ENCODE data around the gene SPARCL1.
"Not testable (repeated sequence)": the region's sequence is repeated elsewhere in the genome, so short reads cannot be mapped to it uniquely, and the experiment has no call there.

SPARCL1 gene

GRCh38 chr4:87481377-87481776 lies 47.8 kb downstream of the SPARCL1 start:
- Histone ChIP-seq H3K4me3 (ENCODE audit: low read length) (no peak overlapping the region), H3K9ac (ENCODE audit: low read depth, low read length) (no peak overlapping the region; the same call in 1 of the 2 replicates), H3K36me3 (ENCODE audit: insufficient read depth, low read length) (no peaks in the 10 kb centered on the region), H3K27ac (ENCODE audit: low read depth, low read length) (no peak overlapping the region), H3K27me3 (ENCODE audit: insufficient read depth, low read length) (no peaks in the 10 kb centered on the region), H3K4me1 (ENCODE audit: insufficient read depth, low read length) (peaks cover 27% of the 10 kb centered on the region), H3K9me3 (ENCODE audit: insufficient read depth, low read depth, low read length) (no peaks in the 10 kb centered on the region)

DNA sequence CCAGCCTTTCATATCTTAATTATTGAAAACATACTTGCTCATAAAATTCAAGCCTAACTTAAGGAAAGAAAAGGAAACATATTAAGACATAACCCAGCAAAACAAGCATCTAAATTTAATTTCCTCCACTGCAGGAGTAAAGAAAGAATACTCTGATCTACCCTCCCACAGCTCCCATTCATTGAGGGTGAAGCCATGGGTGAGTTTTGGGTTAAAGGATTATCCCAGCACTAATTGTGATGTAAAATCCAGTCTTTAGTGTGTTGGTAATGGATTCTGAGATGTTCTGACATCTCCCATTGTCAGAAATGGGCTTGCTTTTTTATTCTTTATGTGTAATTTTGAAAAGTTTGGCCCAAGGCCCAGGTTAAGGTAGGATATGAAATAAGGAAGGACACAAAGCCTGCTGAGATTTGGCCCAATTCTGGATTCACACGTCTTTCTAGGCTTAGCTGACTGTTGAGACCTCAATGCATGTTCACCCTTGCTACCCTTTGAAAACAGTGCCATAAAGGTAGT lies 50.4 kb downstream of the SPARCL1 start:
- WGBS = 54% methylated on average over 1 of the region's 1 CpG
- peak overlapping the region; percentile 48; the same call in 1 of the 2 replicates for H3K27ac ChIP-seq (ENCODE audit: low read depth, low read length)

DNA sequence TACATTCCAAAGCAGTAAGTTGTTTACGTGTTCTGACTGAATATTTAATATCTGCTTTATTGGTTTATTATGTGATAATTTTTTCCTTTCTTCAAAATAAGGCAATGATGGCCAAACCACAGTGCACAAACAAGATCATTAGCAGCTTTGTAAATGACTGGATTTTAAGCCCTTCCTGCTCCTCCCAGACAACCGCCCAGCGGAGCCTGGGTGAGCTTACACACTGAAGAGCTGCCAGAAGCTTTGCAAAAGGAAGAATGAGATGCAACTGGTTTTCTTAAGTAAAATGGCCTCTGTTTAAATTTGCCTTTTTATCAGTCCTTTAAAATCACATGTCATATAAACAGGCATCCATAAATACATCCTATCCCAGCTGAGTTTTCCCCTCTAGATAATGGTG lies 52.2 kb downstream of the SPARCL1 start:
- peaks cover 28% of the 10 kb centered on the region for H3K4me1 ChIP-seq (ENCODE audit: insufficient read depth, low read length)
- H3K27me3 ChIP-seq (ENCODE audit: insufficient read depth, low read length) = no peaks in the 10 kb centered on the region
- H3K36me3 ChIP-seq (ENCODE audit: insufficient read depth, low read length) = no peaks in the 10 kb centered on the region
- H3K9me3 ChIP-seq (ENCODE audit: insufficient read depth, low read depth, low read length) = no peaks in the 10 kb centered on the region
- H3K27ac ChIP-seq (ENCODE audit: low read depth, low read length) = no peak overlapping the region
- WGBS = 94% methylated on average over 2 of the region's 3 CpGs
- H3K9ac ChIP-seq (ENCODE audit: low read depth, low read length) = no peak overlapping the region
- no peak overlapping the region for H3K4me3 ChIP-seq (ENCODE audit: low read length)

More for the DNA sequence above, 50.4 kb downstream of the SPARCL1 start:
- no peaks in the 10 kb centered on the region for H3K9me3 ChIP-seq (ENCODE audit: insufficient read depth, low read depth, low read length)
- H3K4me3 ChIP-seq (ENCODE audit: low read length) = no peak overlapping the region
- no peaks in the 10 kb centered on the region for H3K27me3 ChIP-seq (ENCODE audit: insufficient read depth, low read length)
- H3K4me1 ChIP-seq (ENCODE audit: insufficient read depth, low read length) = peaks cover 28% of the 10 kb centered on the region
- H3K9ac ChIP-seq (ENCODE audit: low read depth, low read length) = no peak overlapping the region
- H3K36me3 ChIP-seq (ENCODE audit: insufficient read depth, low read length) = no peaks in the 10 kb centered on the region

- WGBS = 94% methylated on average over 6 of the region's 6 CpGs
- H3K27ac ChIP-seq (ENCODE audit: low read depth, low read length) = no peak overlapping the region
- no peaks in the 10 kb centered on the region for H3K36me3 ChIP-seq (ENCODE audit: insufficient read depth, low read length)
- no peak overlapping the region for H3K9ac ChIP-seq (ENCODE audit: low read depth, low read length)
- H3K4me3 ChIP-seq (ENCODE audit: low read length) = no peak overlapping the region
- H3K9me3 ChIP-seq (ENCODE audit: insufficient read depth, low read depth, low read length) = no peaks in the 10 kb centered on the region
- peaks cover 2% of the 10 kb centered on the region; the same call in 1 of the 2 replicates for H3K4me1 ChIP-seq (ENCODE audit: insufficient read depth, low read length)
- H3K27me3 ChIP-seq (ENCODE audit: insufficient read depth, low read length) = no peaks in the 10 kb centered on the region
Observed at GRCh38 chr4:87469390-87469789, 59.8 kb downstream of the SPARCL1 start.

DNA sequence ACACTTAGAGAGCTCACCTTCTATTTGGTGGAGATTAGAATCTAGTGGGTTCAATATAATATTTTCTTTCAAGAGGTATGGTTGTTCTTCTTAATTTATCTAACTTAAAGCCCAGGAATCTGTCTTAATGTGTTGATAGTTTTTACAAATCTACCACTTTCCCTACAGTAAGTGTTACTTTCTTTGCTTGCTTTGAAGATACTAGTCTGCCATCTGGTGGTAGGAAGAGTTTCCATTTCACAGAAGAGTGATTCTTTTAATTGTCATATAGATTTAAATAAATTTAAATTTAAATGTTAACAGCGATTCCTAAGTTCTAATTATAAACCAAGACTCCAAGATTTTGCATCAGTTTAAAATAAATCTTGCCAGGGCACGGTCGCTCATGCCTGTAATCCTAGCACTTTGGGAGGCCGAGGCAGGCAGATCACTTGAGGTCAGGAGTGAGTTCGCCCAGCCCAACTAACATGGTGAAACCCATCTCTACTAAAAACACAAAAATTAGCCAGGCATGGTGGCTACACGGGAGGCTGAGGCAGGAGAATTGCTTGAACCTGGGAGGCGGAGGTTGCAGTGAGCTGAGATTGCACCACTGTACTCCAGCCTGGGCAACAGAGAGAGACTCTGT lies 63.3 kb downstream of the SPARCL1 start:
- H3K4me1 ChIP-seq (ENCODE audit: insufficient read depth, low read length) = peaks cover 11% of the 10 kb centered on the region; the same call in 1 of the 2 replicates
- H3K36me3 ChIP-seq (ENCODE audit: insufficient read depth, low read length) = no peaks in the 10 kb centered on the region
- WGBS = 62% methylated on average over 7 of the region's 7 CpGs
- H3K27ac ChIP-seq (ENCODE audit: low read depth, low read length) = no peak overlapping the region
- H3K9me3 ChIP-seq (ENCODE audit: insufficient read depth, low read depth, low read length) = no peaks in the 10 kb centered on the region
- no peak overlapping the region for H3K4me3 ChIP-seq (ENCODE audit: low read length)
- H3K9ac ChIP-seq (ENCODE audit: low read depth, low read length) = no peak overlapping the region
- H3K27me3 ChIP-seq (ENCODE audit: insufficient read depth, low read length) = no peaks in the 10 kb centered on the region

DNA sequence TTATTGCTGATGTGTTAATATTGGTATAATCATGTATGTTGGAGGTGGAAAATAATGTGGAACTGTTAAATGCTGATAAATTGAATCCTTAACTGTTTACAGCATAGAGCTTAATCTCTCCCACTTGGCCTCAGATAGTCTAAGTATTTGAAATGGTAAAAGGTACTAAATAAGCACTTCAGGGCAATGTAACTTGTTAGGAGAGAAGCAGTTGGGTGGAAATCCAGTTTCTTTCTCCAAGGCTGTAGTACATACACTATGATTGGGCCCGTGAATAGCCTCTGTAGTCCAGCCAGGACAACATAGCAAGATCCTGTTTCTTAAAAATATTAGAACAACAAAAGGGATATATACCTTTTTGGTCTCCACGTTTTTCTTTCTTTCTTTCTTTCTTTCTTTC lies 67.1 kb downstream of the SPARCL1 start:
- Histone ChIP-seq H3K9ac (ENCODE audit: low read depth, low read length) (no peak overlapping the region), H3K4me3 (ENCODE audit: low read length) (no peak overlapping the region), H3K9me3 (ENCODE audit: insufficient read depth, low read depth, low read length) (no peaks in the 10 kb centered on the region), H3K27me3 (ENCODE audit: insufficient read depth, low read length) (no peaks in the 10 kb centered on the region), H3K27ac (ENCODE audit: low read depth, low read length) (no peak overlapping the region), H3K4me1 (ENCODE audit: insufficient read depth, low read length) (peaks cover 12% of the 10 kb centered on the region; the same call in 1 of the 2 replicates), H3K36me3 (ENCODE audit: insufficient read depth, low read length) (peaks cover 18% of the 10 kb centered on the region)
- 94% methylated on average over 1 of the region's 2 CpGs for WGBS

GRCh38 chr4:87461281-87461700 lies 67.9 kb downstream of the SPARCL1 start:
- Histone ChIP-seq H3K4me1 (ENCODE audit: insufficient read depth, low read length) (peaks cover 12% of the 10 kb centered on the region; the same call in 1 of the 2 replicates), H3K27me3 (ENCODE audit: insufficient read depth, low read length) (no peaks in the 10 kb centered on the region), H3K9ac (ENCODE audit: low read depth, low read length) (no peak overlapping the region), H3K9me3 (ENCODE audit: insufficient read depth, low read depth, low read length) (no peaks in the 10 kb centered on the region), H3K27ac (ENCODE audit: low read depth, low read length) (no peak overlapping the region), H3K4me3 (ENCODE audit: low read length) (no peak overlapping the region), H3K36me3 (ENCODE audit: insufficient read depth, low read length) (peaks cover 18% of the 10 kb centered on the region)

- H3K4me1 ChIP-seq (ENCODE audit: insufficient read depth, low read length) = peaks cover 13% of the 10 kb centered on the region; the same call in 1 of the 2 replicates
- H3K27me3 ChIP-seq (ENCODE audit: insufficient read depth, low read length) = no peaks in the 10 kb centered on the region
- H3K9me3 ChIP-seq (ENCODE audit: insufficient read depth, low read depth, low read length) = no peaks in the 10 kb centered on the region
- H3K9ac ChIP-seq (ENCODE audit: low read depth, low read length) = no peak overlapping the region
- H3K27ac ChIP-seq (ENCODE audit: low read depth, low read length) = no peak overlapping the region
- peaks cover 31% of the 10 kb centered on the region for H3K36me3 ChIP-seq (ENCODE audit: insufficient read depth, low read length)
- WGBS = 90% methylated on average over 2 of the region's 4 CpGs
- no peak overlapping the region for H3K4me3 ChIP-seq (ENCODE audit: low read length)
Observed at GRCh38 chr4:87458913-87459312, 70.3 kb downstream of the SPARCL1 start.

DNA sequence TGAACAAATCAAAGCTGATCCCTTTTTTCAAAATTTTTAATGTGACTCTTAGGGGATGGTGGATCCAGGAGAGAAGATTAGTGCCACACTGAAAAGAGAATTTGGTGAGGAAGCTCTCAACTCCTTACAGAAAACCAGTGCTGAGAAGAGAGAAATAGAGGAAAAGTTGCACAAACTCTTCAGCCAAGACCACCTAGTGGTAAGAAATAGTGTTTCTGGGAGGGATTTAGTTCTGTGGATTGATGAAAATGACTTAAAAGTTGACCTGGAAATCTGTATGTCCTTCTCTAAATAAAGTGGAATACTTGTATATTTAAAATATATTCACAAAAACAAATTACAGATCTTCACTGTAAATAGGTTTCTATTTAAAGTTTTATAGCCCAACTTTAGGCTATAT lies 77.6 kb downstream of the SPARCL1 start:
- Histone ChIP-seq H3K27ac (ENCODE audit: low read depth, low read length) (no peak overlapping the region), H3K9ac (ENCODE audit: low read depth, low read length) (no peak overlapping the region), H3K4me1 (ENCODE audit: insufficient read depth, low read length) (peaks cover 3% of the 10 kb centered on the region; the same call in 1 of the 2 replicates), H3K27me3 (ENCODE audit: insufficient read depth, low read length) (no peaks in the 10 kb centered on the region), H3K4me3 (ENCODE audit: low read length) (no peak overlapping the region), H3K9me3 (ENCODE audit: insufficient read depth, low read depth, low read length) (no peaks in the 10 kb centered on the region), H3K36me3 (ENCODE audit: insufficient read depth, low read length) (peaks cover 51% of the 10 kb centered on the region)

- not testable (repeated sequence) for H3K27ac ChIP-seq (ENCODE audit: low read depth, low read length); H3K4me1 ChIP-seq (ENCODE audit: insufficient read depth, low read length); H3K4me3 ChIP-seq (ENCODE audit: low read length); H3K9me3 ChIP-seq (ENCODE audit: insufficient read depth, low read depth, low read length); H3K9ac ChIP-seq (ENCODE audit: low read depth, low read length); H3K27me3 ChIP-seq (ENCODE audit: insufficient read depth, low read length)
- WGBS = 98% methylated on average over 6 of the region's 6 CpGs
- peaks cover 67% of the 10 kb centered on the region for H3K36me3 ChIP-seq (ENCODE audit: insufficient read depth, low read length)
Observed at GRCh38 chr4:87446375-87446774, 82.8 kb downstream of the SPARCL1 start.

GRCh38 chr4:87445964-87446363 lies 83.2 kb downstream of the SPARCL1 start:
- Histone ChIP-seq H3K4me1 (ENCODE audit: insufficient read depth, low read length) (no peaks in the 10 kb centered on the region), H3K27me3 (ENCODE audit: insufficient read depth, low read length) (no peaks in the 10 kb centered on the region), H3K27ac (ENCODE audit: low read depth, low read length) (no peak overlapping the region), H3K4me3 (ENCODE audit: low read length) (no peak overlapping the region), H3K36me3 (ENCODE audit: insufficient read depth, low read length) (peaks cover 67% of the 10 kb centered on the region), H3K9me3 (ENCODE audit: insufficient read depth, low read depth, low read length) (no peaks in the 10 kb centered on the region), H3K9ac (ENCODE audit: low read depth, low read length) (no peak overlapping the region)
- 94% methylated on average over 3 of the region's 3 CpGs for WGBS

GRCh38 chr4:87444741-87445140 lies 84.4 kb downstream of the SPARCL1 start:
- Histone ChIP-seq H3K36me3 (ENCODE audit: insufficient read depth, low read length) (peaks cover 73% of the 10 kb centered on the region), H3K9ac (ENCODE audit: low read depth, low read length) (no peak overlapping the region), H3K4me1 (ENCODE audit: insufficient read depth, low read length) (no peaks in the 10 kb centered on the region), H3K4me3 (ENCODE audit: low read length) (no peak overlapping the region), H3K9me3 (ENCODE audit: insufficient read depth, low read depth, low read length) (no peaks in the 10 kb centered on the region), H3K27ac (ENCODE audit: low read depth, low read length) (no peak overlapping the region), H3K27me3 (ENCODE audit: insufficient read depth, low read length) (no peaks in the 10 kb centered on the region)
- 100% methylated on average over 1 of the region's 1 CpG for WGBS

All from HUES64 (cell line).